HG03045 (cell line): Measurements from ENCODE around the gene TBX1.

ENCODE experiments used
- ATAC-seq: cut with Tn5 transposase; IDR thresholded peaks from one replicate; pipeline ENCODE4 v1.9.1; 2021; ENCODE audit warnings: mild to moderate bottlenecking, moderate library complexity; ENCODE audit not compliant: unreplicated experiment

Gene TBX1

DNA sequence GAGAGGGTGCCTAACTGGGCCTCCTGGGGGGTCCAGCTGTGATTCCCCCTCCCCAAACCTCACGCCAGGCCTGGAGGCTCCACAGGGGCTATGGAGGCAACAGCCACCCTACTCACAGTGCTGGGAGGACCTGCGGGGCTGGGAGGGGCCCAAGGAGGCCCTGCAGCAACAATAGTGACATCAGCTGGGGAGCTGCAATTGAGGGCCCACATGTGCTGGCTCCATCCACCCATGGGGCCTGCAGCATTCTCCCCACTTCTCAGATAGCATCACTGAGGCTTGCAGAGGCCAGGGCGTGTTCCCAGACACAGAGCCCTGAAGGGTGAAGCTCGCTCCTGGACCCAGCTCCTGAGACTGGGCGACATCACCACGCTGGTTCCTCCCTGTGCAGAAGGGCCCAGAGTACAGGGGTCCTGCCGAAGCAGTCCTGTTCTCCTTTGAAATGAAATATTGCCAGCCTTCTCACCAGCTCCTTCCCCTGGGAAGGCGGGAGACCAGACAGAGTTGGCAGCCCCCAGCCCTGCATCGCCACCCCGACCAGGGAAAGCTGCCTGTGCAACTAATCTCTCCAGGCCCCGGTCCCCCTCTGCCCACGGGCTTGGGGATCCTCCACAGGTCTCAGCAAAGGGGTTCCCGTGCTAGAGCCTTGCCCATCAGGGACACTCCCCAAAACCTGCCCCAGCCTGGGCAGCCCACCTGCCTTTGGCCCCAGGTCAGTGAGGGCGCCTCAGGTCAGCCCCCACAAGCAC, 8.9 kb upstream of the TBX1 start:
- no peak for ATAC-seq

GRCh38 chr22:19753090-19753842, 7.3 kb upstream of the TBX1 start:
- no peak for ATAC-seq

GRCh38 chr22:19753996-19754700, 6.4 kb upstream of the TBX1 start:
- no peak for ATAC-seq

GRCh38 chr22:19754701-19755144, 5.9 kb upstream of the TBX1 start:
- ATAC-seq: no peak

DNA sequence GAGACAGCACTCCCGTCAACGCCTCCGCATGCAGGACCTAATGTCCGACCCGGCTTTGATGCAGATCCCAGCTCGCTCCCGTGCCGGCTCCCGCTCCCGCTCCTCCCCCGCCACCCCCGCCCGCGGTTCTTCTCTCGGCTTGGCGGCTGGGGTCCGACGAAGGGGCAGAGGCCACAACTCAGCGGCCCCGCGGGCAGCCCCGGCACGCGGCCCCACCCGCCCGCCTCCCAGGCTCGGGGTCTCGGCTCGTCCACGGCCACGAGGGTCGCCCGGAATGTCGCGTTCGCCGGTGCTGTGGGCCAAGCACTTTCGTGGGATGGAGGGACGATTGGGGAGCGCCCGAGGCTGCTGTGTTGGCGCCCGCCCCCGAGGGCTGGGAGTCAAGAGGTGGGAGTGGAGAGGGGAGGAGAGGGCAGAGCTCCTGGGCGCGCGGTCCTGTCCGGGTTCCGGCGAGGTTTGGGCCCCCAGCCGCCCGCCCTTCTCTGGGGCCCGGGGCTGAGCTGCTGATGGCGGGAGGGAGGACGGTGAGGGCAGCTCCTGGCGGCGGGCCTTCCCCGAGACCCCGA, 5.3 kb upstream of the TBX1 start:
- no peak for ATAC-seq

GRCh38 chr22:19755722-19756287, 4.8 kb upstream of the TBX1 start:
- ATAC-seq: no peak

GRCh38 chr22:19756288-19757128, 4.1 kb upstream of the TBX1 start:
- ATAC-seq: no peak

DNA sequence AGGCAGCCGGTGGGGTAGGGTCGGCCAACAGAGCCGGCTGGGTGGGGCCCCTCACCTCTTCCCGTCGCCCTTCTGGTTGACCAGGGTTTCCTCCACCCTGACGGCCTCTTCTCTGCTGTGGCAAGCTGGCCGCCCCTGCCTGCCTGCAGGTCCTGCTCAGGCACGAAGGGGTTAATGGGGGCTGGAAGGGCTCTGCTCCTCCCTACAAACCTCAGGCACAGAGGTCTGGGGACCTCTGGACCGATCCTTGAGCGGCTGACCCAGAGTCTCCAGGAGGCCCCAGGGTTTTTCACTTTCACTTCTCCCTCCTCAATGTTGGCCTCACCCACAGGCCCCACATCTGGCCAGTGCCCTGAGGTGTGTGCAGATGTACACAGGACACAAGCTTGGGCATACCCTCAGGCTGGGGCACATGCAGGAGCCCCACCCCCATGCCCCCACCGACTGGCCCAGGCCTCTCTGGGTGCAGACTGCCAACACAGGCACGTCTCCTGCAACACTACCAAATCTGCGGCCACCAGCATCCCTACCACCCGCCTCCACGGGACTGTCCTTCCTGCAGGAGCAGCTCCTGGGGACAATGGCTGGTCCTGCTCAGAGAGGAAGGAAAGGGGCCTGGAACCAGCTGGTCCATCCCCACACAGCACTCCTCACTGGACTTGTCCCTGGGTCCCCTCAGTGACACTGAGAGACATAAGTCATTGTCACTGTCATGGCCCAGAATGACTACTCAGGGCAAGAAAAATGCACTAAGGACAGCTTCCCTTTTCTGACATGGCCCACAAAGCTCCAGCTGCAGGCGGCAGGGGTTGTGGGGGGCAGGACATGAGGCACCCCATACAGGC, 3.2 kb upstream of the TBX1 start:
- ATAC-seq: no peak

- no peak for ATAC-seq
Measured at GRCh38 chr22:19757985-19758895, 2.3 kb upstream of the TBX1 start.

DNA sequence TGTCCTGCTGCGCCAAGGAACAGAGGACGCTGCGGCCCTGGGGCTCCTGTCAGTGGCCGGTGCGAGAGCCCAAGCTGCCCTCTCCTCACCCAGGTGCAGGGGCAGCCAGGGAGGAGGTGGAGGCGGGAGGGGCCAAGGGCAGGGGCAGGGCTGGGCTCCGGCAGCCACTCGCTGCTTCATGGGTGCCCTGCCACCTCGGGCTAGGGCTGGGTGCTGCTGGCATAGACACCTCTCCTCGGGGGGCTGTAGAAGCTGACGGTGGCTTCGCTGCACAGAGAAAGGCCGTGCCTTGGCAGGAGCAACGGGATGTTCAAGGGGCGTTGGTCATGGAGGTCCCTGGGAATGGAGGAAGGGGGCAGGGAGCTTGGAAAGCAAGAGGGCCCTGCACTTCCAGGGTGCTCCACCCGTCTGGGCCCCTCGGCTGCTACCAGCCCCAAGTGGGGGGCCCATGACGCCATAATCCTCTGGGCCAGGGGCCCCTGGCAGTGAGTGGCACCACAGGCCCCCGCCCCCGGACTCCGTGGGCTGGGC, 1.6 kb upstream of the TBX1 start:
- ATAC-seq: no peak

GRCh38 chr22:19759427-19760057, 1.0 kb upstream of the TBX1 start:
- no peak for ATAC-seq

DNA sequence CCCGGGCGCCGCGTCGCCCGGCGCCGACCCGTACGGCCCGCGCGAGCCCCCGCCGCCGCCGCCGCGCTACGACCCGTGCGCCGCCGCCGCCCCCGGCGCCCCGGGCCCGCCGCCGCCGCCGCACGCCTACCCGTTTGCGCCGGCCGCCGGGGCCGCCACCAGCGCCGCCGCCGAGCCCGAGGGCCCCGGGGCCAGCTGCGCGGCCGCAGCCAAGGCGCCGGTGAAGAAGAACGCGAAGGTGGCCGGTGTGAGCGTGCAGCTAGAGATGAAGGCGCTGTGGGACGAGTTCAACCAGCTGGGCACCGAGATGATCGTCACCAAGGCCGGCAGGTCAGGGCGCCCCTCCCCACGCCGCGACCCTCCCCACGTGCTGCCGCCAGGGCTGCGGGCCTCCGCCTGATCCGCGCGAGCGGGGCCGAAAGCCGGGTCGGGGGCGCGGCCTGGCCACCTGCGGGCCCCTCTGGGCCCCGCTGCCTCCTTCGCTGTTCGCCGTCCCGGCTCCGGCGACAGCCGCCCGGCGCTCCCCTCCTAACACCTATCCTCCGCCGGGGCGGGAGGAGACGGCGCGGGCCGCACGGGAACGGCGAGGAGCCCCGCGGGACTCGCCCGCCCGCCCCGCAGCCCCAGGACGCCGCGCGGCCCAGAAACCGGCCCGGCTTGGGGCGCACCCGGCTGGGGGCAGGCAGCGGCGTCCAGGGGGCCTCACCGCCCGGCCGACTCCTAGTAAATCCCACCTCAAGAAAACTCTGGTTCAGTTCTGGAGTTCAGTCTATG, 560 bp downstream of the TBX1 start:
- ATAC-seq: no peak

DNA sequence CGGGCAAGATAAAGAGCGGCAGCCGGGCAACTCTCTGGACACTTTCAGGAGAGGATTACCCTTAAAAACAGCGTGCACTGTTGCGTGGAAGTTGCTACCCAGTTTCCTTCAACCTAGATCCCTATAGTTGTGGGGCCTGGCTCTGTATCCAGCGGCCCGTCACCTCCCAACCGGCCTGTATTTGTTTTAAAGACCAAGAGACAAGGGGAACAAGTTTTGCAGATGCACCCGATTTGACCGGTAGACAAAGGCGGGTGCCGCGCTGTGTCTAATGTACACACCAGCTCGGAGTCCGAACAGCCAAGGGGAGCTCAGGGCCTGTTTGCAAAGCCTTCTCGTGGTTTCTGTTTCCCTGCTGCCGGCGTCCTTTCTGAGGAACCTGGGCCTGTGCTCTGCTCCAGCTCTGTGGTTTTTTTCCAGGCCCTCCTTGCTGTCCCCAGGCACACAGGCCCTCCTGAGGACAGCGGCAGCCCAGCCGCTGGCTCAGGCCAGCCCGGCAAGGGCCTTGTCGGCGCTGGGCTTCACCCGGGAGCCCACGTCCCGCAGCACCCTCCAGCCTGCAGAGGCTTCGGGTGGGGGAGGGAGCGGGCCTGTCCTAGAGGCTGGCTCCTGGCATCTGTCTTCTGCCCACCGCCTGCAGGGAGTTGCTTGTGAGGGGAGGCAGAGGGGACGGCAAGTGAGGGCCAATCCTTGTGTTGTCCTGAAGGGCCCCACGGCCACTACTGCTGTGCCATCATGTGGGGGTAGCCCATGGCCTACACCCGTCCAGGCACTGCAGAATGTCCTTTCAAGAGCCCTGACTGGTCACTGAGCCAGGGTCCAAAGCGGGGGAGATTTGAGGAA, 1.4 kb downstream of the TBX1 start:
- ATAC-seq: no peak

GRCh38 chr22:19762568-19763457, 2.2 kb downstream of the TBX1 start:
- ATAC-seq: no peak
